HL-60 (cell line): Measurements from ENCODE around the gene NDUFAF7.
"Not testable (repeated sequence)": the region's sequence is repeated elsewhere in the genome, so short reads cannot be mapped to it uniquely, and the experiment has no call there.

Source experiments
- DNase-seq, 2 experiments: peaks; one replicate each; pipeline ENCODE4 v3.0.0-alpha.2; 2010 to 2020; ENCODE audit warnings: low read depth in 1 of 2, low spot score in 1 of 2
- H3K27ac ChIP-seq: fragments of 250-450 bp; sonication (Bioruptor Pico); replicated peaks from 2 replicates; pipeline ENCODE4 v1.5.1; 2020; ENCODE audit warnings: mild to moderate bottlenecking, moderate library complexity
- H3K27me3 ChIP-seq: fragments of 250-450 bp; sonication (Bioruptor Pico); 2 replicates; pipeline ENCODE4 v1.5.1; 2021; ENCODE audit warnings: mild to moderate bottlenecking, moderate library complexity; ENCODE audit not compliant: insufficient read depth, poor library complexity, severe bottlenecking
- H3K4me3 ChIP-seq: replicated peaks from 2 replicates; pipeline ENCODE4 v1.5.1; 2011; ENCODE audit warnings: mild to moderate bottlenecking, control low read depth, low read length; ENCODE audit not compliant: insufficient read depth
- CTCF ChIP-seq: IDR thresholded peaks from one replicate; pipeline ENCODE4 v1.5.1; 2011; ENCODE audit warnings: low read length, control low read depth, inconsistent platforms; ENCODE audit not compliant: insufficient read depth
- GABPA ChIP-seq: IDR thresholded peaks from 2 replicates; pipeline ENCODE4 v1.6.1; 2012; ENCODE audit warnings: low read depth
- POLR2AphosphoS5 ChIP-seq: IDR thresholded peaks from 2 replicates; pipeline ENCODE4 v1.6.1; 2012; ENCODE audit warnings: low read depth
- REST ChIP-seq: IDR thresholded peaks from 2 replicates; pipeline ENCODE4 v1.6.1; 2012; ENCODE audit warnings: low read depth; ENCODE audit not compliant: insufficient replicate concordance
- SPI1 ChIP-seq: IDR thresholded peaks from 2 replicates; pipeline ENCODE4 v1.6.1; 2012; ENCODE audit warnings: low read depth, mild to moderate bottlenecking, borderline replicate concordance

NDUFAF7 gene

GRCh38 chr2:37284381-37284780 lies 52.9 kb downstream of the NDUFAF7 start:
- no peak for TF ChIP-seq SPI1
- no peak for TF ChIP-seq CTCF
- no peak for TF ChIP-seq POLR2AphosphoS5
- no peak for TF ChIP-seq REST
- TF ChIP-seq GABPA: no peak
- Histone ChIP-seq H3K4me3 (no peak overlapping the region), H3K27ac (no peak overlapping the region), H3K27me3 (no peaks in the 10 kb centered on the region)
- DNase-seq: no peak

GRCh38 chr2:37287966-37288365 lies 56.5 kb downstream of the NDUFAF7 start:
- Histone ChIP-seq H3K27me3 (no peaks in the 10 kb centered on the region), H3K27ac (no peak overlapping the region), H3K4me3 (no peak overlapping the region)
- peak in 1 of 2 experiments; percentile 54 for DNase-seq
- TF ChIP-seq REST (no peak), GABPA (no peak), POLR2AphosphoS5 (no peak), SPI1 (no peak), CTCF (no peak)

- H3K4me3 ChIP-seq: no peak overlapping the region
- no peaks in the 10 kb centered on the region for H3K27me3 ChIP-seq
- TF ChIP-seq CTCF (no peak), GABPA (no peak)
- no peak for DNase-seq
- no peak overlapping the region for H3K27ac ChIP-seq
These were observed 60.2 kb downstream of the NDUFAF7 start for GRCh38 chr2:37291680-37292079.

- H3K27ac ChIP-seq, H3K27me3 ChIP-seq, DNase-seq, H3K4me3 ChIP-seq: not testable (repeated sequence)
These were observed 63.4 kb downstream of the NDUFAF7 start for GRCh38 chr2:37294858-37295257.
